ENCODE data around the gene NFE2L1. TPM values are rescaled to one million over a fixed set of nuclear protein-coding genes. Genes with fewer than 3 reads are reported as not detected.
A peak's percentile ranks its signal among the peaks of the same experiment; 100 is the strongest.

The NFE2L1 gene
- total RNA-seq, 1 experiment from 2014 or later = 149 TPM

GRCh38 chr17:48064638-48065037 is 16.5 kb downstream of the NFE2L1 start:
- Mint-ChIP-seq H3K27ac (peak overlapping the region; percentile 66), H3K36me3 (peaks cover 52% of the 10 kb centered on the region)

GRCh38 chr17:48066192-48066591 is 18.0 kb downstream of the NFE2L1 start:
- peaks cover 6% of the 10 kb centered on the region for H3K4me1 Mint-ChIP-seq
- H3K36me3 Mint-ChIP-seq = peaks cover 51% of the 10 kb centered on the region
- peak overlapping the region; percentile 41; the same call in 1 of the 2 replicates for H3K27ac Mint-ChIP-seq
- no peaks in the 10 kb centered on the region for H3K27me3 Mint-ChIP-seq (ENCODE audit: low read depth)
- H3K9me3 Mint-ChIP-seq = no peaks in the 10 kb centered on the region
- TF ChIP-seq ZNF317 (CRISPR knock-in tag; IDR thresholded peaks at IDR 0.05; ENCODE audit: borderline replicate concordance, low read depth) (no peak), NFATC4 (CRISPR knock-in tag; IDR thresholded peaks at IDR 0.05) (no peak), CREM (CRISPR knock-in tag; IDR thresholded peaks at IDR 0.05) (no peak), GTF2I (CRISPR knock-in tag; conservative IDR thresholded peaks at IDR 0.05) (no peak), TEAD1 (CRISPR knock-in tag; IDR thresholded peaks at IDR 0.05) (no peak), ZNF232 (CRISPR knock-in tag; IDR thresholded peaks at IDR 0.05) (no peak), EMX1 (CRISPR knock-in tag; IDR thresholded peaks at IDR 0.05) (no peak), RELA (CRISPR knock-in tag; IDR thresholded peaks at IDR 0.05; ENCODE audit: borderline replicate concordance) (no peak)
- TF ChIP-seq, protein P1, sequence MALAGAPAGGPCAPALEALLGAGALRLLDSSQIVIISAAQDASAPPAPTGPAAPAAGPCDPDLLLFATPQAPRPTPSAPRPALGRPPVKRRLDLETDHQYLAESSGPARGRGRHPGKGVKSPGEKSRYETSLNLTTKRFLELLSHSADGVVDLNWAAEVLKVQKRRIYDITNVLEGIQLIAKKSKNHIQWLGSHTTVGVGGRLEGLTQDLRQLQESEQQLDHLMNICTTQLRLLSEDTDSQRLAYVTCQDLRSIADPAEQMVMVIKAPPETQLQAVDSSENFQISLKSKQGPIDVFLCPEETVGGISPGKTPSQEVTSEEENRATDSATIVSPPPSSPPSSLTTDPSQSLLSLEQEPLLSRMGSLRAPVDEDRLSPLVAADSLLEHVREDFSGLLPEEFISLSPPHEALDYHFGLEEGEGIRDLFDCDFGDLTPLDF (CRISPR knock-in tag; IDR thresholded peaks at IDR 0.05) = no peak
- DNase-seq (ENCODE audit: low spot score) = no peak
- CTCF ChIA-PET = interaction anchor here (0.6 to 6.6 kb wide), 9 partner anchors 11 to 69 kb away, joined by 3 to 66 read pairs (median 4); partner anchors contain the start of gene NFE2L1
- ATAC-seq = no peak
- POLR2A ChIA-PET = interaction anchor here (1.2 to 4.6 kb wide), 3 partner anchors 8 to 18 kb away, joined by 3 to 32 read pairs (median 22); partner anchors contain the start of gene NFE2L1
- H3K4me3 Mint-ChIP-seq = no peak overlapping the region

More at GRCh38 chr17:48064638-48065037, 16.5 kb downstream of the NFE2L1 start:
- POLR2A ChIA-PET = interaction anchor here (0.6 to 4.6 kb wide), 6 partner anchors 9 to 96 kb away, joined by 3 to 32 read pairs (median 4); partner anchors contain the start of gene NFE2L1
- no peak for TF ChIP-seq NR2C2 (CRISPR knock-in tag; IDR thresholded peaks at IDR 0.05)
- no peak for TF ChIP-seq MYBL2 (CRISPR knock-in tag; IDR thresholded peaks at IDR 0.05)
- no peak for TF ChIP-seq ZNF423 (CRISPR knock-in tag; IDR thresholded peaks at IDR 0.05)
- TF ChIP-seq, protein P2, sequence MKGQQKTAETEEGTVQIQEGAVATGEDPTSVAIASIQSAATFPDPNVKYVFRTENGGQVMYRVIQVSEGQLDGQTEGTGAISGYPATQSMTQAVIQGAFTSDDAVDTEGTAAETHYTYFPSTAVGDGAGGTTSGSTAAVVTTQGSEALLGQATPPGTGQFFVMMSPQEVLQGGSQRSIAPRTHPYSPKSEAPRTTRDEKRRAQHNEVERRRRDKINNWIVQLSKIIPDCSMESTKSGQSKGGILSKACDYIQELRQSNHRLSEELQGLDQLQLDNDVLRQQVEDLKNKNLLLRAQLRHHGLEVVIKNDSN (CRISPR knock-in tag; IDR thresholded peaks at IDR 0.05) = no peak
- TF ChIP-seq E2F4 (CRISPR knock-in tag; IDR thresholded peaks at IDR 0.05; ENCODE audit: borderline replicate concordance, low read depth) = no peak
- no peak for TF ChIP-seq ZNF396 (CRISPR knock-in tag; IDR thresholded peaks at IDR 0.05; ENCODE audit: borderline replicate concordance)
- TF ChIP-seq, protein P3, sequence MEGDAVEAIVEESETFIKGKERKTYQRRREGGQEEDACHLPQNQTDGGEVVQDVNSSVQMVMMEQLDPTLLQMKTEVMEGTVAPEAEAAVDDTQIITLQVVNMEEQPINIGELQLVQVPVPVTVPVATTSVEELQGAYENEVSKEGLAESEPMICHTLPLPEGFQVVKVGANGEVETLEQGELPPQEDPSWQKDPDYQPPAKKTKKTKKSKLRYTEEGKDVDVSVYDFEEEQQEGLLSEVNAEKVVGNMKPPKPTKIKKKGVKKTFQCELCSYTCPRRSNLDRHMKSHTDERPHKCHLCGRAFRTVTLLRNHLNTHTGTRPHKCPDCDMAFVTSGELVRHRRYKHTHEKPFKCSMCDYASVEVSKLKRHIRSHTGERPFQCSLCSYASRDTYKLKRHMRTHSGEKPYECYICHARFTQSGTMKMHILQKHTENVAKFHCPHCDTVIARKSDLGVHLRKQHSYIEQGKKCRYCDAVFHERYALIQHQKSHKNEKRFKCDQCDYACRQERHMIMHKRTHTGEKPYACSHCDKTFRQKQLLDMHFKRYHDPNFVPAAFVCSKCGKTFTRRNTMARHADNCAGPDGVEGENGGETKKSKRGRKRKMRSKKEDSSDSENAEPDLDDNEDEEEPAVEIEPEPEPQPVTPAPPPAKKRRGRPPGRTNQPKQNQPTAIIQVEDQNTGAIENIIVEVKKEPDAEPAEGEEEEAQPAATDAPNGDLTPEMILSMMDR (IDR thresholded peaks at IDR 0.05) = no peak
- no peak for TF ChIP-seq ELF4 (CRISPR knock-in tag; IDR thresholded peaks at IDR 0.05; ENCODE audit: low read depth)
- TF ChIP-seq NFYB (CRISPR knock-in tag; conservative IDR thresholded peaks at IDR 0.05; ENCODE audit: low read depth) = no peak
- Mint-ChIP-seq H3K4me3 (no peak overlapping the region), H3K9me3 (no peaks in the 10 kb centered on the region), H3K27me3 (ENCODE audit: low read depth) (no peaks in the 10 kb centered on the region), H3K4me1 (peaks cover 7% of the 10 kb centered on the region)
- DNase-seq (ENCODE audit: low spot score) (no peak), ATAC-seq (no peak; the same call in 1 of the 2 replicates)
- CTCF ChIA-PET = interaction anchor here (0.7 to 6.6 kb wide), 10 partner anchors 8 to 164 kb away, joined by 3 to 66 read pairs (median 4); partner anchors contain the start of gene COPZ2

DNA sequence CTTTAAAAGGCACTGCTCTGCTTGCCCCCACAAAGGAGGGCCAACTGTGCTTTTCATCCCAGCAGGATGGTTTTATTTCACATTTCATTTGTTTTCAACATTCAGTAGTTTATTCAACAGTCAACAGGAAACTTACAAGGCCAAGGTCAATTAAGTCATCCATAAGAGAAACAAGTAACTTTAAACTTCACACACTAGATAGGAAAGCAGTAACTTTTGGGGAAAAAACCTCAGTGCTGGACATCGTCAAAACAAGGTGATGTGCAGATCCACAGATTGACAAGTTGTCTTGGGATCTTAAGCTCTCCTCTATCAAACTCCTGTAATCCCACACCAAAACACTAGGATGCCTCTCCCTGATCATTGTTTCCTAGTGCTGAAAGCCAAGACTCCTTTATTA is 18.5 kb downstream of the NFE2L1 start:
- ChIA-PET POLR2A (interaction anchor here (1.2 to 4.6 kb wide), 2 partner anchors 8 to 12 kb away, joined by 3 to 32 read pairs; no protein-coding TSS in a partner anchor), CTCF (interaction anchor here (0.6 to 6.6 kb wide), 8 partner anchors 12 to 69 kb away, joined by 3 to 66 read pairs (median 4); partner anchors contain the start of gene NFE2L1)
- Mint-ChIP-seq H3K4me1 (peaks cover 6% of the 10 kb centered on the region), H3K36me3 (peaks cover 52% of the 10 kb centered on the region), H3K4me3 (no peak overlapping the region), H3K27me3 (ENCODE audit: low read depth) (no peaks in the 10 kb centered on the region), H3K27ac (peak overlapping the region; percentile 64), H3K9me3 (no peaks in the 10 kb centered on the region)
- DNase-seq (ENCODE audit: low spot score) = no peak
- no peak; the same call in 1 of the 2 replicates for ATAC-seq
- TF ChIP-seq GRHL2 (CRISPR knock-in tag; IDR thresholded peaks at IDR 0.05; ENCODE audit: insufficient replicate concordance, severe bottlenecking) (no peak), ZNF317 (CRISPR knock-in tag; IDR thresholded peaks at IDR 0.05; ENCODE audit: borderline replicate concordance, low read depth) (no peak), NR3C1 (CRISPR knock-in tag; conservative IDR thresholded peaks at IDR 0.05; ENCODE audit: low read depth) (no peak)
- TF ChIP-seq, protein P4, sequence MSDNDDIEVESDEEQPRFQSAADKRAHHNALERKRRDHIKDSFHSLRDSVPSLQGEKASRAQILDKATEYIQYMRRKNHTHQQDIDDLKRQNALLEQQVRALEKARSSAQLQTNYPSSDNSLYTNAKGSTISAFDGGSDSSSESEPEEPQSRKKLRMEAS (CRISPR knock-in tag; IDR thresholded peaks at IDR 0.05) = no peak
- TF ChIP-seq, protein P5, sequence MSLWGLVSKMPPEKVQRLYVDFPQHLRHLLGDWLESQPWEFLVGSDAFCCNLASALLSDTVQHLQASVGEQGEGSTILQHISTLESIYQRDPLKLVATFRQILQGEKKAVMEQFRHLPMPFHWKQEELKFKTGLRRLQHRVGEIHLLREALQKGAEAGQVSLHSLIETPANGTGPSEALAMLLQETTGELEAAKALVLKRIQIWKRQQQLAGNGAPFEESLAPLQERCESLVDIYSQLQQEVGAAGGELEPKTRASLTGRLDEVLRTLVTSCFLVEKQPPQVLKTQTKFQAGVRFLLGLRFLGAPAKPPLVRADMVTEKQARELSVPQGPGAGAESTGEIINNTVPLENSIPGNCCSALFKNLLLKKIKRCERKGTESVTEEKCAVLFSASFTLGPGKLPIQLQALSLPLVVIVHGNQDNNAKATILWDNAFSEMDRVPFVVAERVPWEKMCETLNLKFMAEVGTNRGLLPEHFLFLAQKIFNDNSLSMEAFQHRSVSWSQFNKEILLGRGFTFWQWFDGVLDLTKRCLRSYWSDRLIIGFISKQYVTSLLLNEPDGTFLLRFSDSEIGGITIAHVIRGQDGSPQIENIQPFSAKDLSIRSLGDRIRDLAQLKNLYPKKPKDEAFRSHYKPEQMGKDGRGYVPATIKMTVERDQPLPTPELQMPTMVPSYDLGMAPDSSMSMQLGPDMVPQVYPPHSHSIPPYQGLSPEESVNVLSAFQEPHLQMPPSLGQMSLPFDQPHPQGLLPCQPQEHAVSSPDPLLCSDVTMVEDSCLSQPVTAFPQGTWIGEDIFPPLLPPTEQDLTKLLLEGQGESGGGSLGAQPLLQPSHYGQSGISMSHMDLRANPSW (CRISPR knock-in tag; conservative IDR thresholded peaks at IDR 0.05; ENCODE audit: low read depth) = no peak
- TF ChIP-seq, protein P6, sequence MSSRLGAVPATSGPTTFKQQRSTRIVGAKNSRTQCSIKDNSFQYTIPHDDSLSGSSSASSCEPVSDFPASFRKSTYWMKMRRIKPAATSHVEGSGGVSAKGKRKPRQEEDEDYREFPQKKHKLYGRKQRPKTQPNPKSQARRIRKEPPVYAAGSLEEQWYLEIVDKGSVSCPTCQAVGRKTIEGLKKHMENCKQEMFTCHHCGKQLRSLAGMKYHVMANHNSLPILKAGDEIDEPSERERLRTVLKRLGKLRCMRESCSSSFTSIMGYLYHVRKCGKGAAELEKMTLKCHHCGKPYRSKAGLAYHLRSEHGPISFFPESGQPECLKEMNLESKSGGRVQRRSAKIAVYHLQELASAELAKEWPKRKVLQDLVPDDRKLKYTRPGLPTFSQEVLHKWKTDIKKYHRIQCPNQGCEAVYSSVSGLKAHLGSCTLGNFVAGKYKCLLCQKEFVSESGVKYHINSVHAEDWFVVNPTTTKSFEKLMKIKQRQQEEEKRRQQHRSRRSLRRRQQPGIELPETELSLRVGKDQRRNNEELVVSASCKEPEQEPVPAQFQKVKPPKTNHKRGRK (CRISPR knock-in tag; IDR thresholded peaks at IDR 0.05; ENCODE audit: borderline replicate concordance) = no peak
